ENCODE data around the gene STYXL1.

The STYXL1 gene

DNA sequence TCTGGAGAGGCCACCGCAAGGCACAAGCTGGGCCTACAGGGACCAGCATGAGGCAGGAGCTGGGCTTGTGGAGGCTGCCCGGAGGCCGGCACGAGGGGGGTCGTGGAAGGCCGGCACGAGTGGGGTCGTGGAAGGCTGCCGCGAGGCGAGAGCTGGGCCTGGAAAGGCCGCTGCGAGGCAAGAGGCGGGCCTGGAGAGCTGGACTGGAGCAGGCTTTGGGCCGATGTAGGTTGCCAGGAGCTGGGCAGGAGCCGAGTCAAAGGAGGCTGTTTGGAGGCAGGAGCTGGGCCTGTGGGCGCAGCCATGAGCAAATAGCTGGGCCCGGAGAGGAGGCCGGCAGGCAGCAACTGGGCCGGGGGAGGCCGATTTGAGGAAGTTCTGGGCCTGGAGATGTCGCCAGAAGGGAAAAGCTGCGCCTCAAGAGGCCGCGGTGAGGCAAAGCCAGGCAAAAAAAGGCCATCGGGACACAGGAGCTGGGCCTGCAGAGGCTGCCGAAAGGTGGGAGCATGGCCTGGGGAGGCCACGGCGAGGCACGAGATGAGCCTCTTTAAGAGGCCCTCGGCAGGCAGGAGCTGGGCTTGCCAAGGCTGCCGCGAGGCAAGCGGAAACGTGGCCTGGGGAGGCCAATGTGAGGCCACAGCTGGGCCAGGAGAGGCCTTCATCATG is 26.6 kb upstream of the STYXL1 start:
- TF ChIP-seq, protein P1, sequence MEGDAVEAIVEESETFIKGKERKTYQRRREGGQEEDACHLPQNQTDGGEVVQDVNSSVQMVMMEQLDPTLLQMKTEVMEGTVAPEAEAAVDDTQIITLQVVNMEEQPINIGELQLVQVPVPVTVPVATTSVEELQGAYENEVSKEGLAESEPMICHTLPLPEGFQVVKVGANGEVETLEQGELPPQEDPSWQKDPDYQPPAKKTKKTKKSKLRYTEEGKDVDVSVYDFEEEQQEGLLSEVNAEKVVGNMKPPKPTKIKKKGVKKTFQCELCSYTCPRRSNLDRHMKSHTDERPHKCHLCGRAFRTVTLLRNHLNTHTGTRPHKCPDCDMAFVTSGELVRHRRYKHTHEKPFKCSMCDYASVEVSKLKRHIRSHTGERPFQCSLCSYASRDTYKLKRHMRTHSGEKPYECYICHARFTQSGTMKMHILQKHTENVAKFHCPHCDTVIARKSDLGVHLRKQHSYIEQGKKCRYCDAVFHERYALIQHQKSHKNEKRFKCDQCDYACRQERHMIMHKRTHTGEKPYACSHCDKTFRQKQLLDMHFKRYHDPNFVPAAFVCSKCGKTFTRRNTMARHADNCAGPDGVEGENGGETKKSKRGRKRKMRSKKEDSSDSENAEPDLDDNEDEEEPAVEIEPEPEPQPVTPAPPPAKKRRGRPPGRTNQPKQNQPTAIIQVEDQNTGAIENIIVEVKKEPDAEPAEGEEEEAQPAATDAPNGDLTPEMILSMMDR (IDR thresholded peaks at IDR 0.05; ENCODE audit: borderline replicate concordance, extremely low read depth, low read length, poor library complexity, severe bottlenecking): no peak
- no peak for TF ChIP-seq EZH2 (IDR thresholded peaks at IDR 0.05; ENCODE audit: borderline replicate concordance, low read depth, low read length, severe bottlenecking)
- H3K27ac ChIP-seq (ENCODE audit: low read length): no peak overlapping the region

DNA sequence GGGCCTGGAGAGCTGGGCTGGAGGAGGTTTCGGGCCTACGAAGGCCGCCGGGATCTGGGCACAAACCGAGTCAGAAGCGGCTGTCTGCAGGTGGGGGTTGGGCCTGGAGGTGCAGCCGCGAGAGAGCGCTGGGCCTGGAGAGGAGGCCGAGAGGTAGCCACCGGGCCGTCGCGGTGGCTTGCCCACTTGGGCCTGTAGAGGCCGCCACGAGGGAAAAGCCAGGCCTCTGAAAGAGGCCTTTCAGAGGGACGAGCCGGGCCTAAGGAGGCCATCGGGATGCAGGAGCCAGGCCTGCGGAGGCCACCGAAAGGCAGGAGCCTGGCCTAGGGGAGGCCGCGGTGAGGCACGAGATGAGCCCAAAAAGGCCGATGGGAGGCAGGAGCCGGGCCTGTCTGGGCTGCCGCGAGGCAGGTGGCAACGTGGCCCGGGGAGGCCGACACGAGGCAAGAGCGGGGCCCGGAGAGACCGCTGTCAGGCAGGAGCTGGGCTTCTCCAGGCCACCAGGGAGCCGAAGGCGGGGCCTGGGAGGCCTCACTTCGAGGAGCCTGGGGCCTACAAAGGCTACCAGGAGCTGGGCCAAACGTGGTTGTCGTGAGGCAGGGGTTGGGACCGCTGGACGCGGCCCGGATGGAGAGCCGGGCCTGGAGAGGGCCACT is 25.7 kb upstream of the STYXL1 start:
- Histone ChIP-seq H3K79me2 (ENCODE audit: insufficient read depth, low read length) (no peaks in the 10 kb centered on the region), H3K9ac (ENCODE audit: low read depth, low read length) (no peak overlapping the region), H3K27me3 (ENCODE audit: insufficient read depth, low read length, poor library complexity) (no peaks in the 10 kb centered on the region), H2AFZ (ENCODE audit: low read depth, low read length) (no peak overlapping the region), H3K36me3 (ENCODE audit: insufficient read depth, low read length) (no peaks in the 10 kb centered on the region), H3K4me2 (ENCODE audit: insufficient read depth, low read length) (no peak overlapping the region), H3K27ac (ENCODE audit: low read length) (no peak overlapping the region), H3K4me3 (ENCODE audit: low read depth in 1 of 2, low read length in 2 of 2) (no peak overlapping the region), H3K9me3 (ENCODE audit: insufficient read depth, low read length, severe bottlenecking) (no peaks in the 10 kb centered on the region), H4K20me1 (ENCODE audit: insufficient read depth, low read length) (no peaks in the 10 kb centered on the region), H3K4me1 (ENCODE audit: insufficient read depth, low read length) (peaks cover 7% of the 10 kb centered on the region)
- TF ChIP-seq, protein P1 (IDR thresholded peaks at IDR 0.05; ENCODE audit: borderline replicate concordance, extremely low read depth, low read length, poor library complexity, severe bottlenecking): no peak
- no peak for TF ChIP-seq EZH2 (IDR thresholded peaks at IDR 0.05; ENCODE audit: borderline replicate concordance, low read depth, low read length, severe bottlenecking)
- ATAC-seq (ENCODE audit: insufficient read depth, low read depth): no peak
- no peak for DNase-seq

More for the DNA sequence above, 26.6 kb upstream of the STYXL1 start:
- Histone ChIP-seq H4K20me1 (ENCODE audit: insufficient read depth, low read length) (no peaks in the 10 kb centered on the region), H3K27me3 (ENCODE audit: insufficient read depth, low read length, poor library complexity) (no peaks in the 10 kb centered on the region), H3K9me3 (ENCODE audit: insufficient read depth, low read length, severe bottlenecking) (no peaks in the 10 kb centered on the region), H3K4me2 (ENCODE audit: insufficient read depth, low read length) (no peak overlapping the region), H3K4me1 (ENCODE audit: insufficient read depth, low read length) (peaks cover 7% of the 10 kb centered on the region), H3K36me3 (ENCODE audit: insufficient read depth, low read length) (no peaks in the 10 kb centered on the region), H3K4me3 (ENCODE audit: low read depth in 1 of 2, low read length in 2 of 2) (no peak overlapping the region), H2AFZ (ENCODE audit: low read depth, low read length) (no peak overlapping the region), H3K9ac (ENCODE audit: low read depth, low read length) (no peak overlapping the region), H3K79me2 (ENCODE audit: insufficient read depth, low read length) (no peaks in the 10 kb centered on the region)
- DNase-seq: no peak
- ATAC-seq (ENCODE audit: insufficient read depth, low read depth): no peak

- H3K27me3 ChIP-seq (ENCODE audit: insufficient read depth, low read length, poor library complexity): no peaks in the 10 kb centered on the region
- no peak overlapping the region for H3K4me2 ChIP-seq (ENCODE audit: insufficient read depth, low read length)
- H3K4me1 ChIP-seq (ENCODE audit: insufficient read depth, low read length): peaks cover 6% of the 10 kb centered on the region
- ATAC-seq (ENCODE audit: insufficient read depth, low read depth) (no peak), DNase-seq (no peak)
- TF ChIP-seq, protein P1 (IDR thresholded peaks at IDR 0.05; ENCODE audit: borderline replicate concordance, extremely low read depth, low read length, poor library complexity, severe bottlenecking): no peak
- TF ChIP-seq EZH2 (IDR thresholded peaks at IDR 0.05; ENCODE audit: borderline replicate concordance, low read depth, low read length, severe bottlenecking): no peak
- no peaks in the 10 kb centered on the region for H4K20me1 ChIP-seq (ENCODE audit: insufficient read depth, low read length)
- H3K36me3 ChIP-seq (ENCODE audit: insufficient read depth, low read length): no peaks in the 10 kb centered on the region
- H2AFZ ChIP-seq (ENCODE audit: low read depth, low read length): no peak overlapping the region
- no peaks in the 10 kb centered on the region for H3K9me3 ChIP-seq (ENCODE audit: insufficient read depth, low read length, severe bottlenecking)
- H3K27ac ChIP-seq (ENCODE audit: low read length): no peak overlapping the region
- H3K4me3 ChIP-seq (ENCODE audit: low read depth in 1 of 2, low read length in 2 of 2): no peak overlapping the region
- H3K79me2 ChIP-seq (ENCODE audit: insufficient read depth, low read length): no peaks in the 10 kb centered on the region
- H3K9ac ChIP-seq (ENCODE audit: low read depth, low read length): no peak overlapping the region
Measured at GRCh38 chr7:76072243-76073148, 24.7 kb upstream of the STYXL1 start.
